GM23338 (cell line): ENCODE measurements around the gene TMEM114. TPM values are rescaled to one million over a fixed set of nuclear protein-coding genes. Genes with fewer than 3 reads are reported as not detected.
A peak's percentile ranks its signal among the peaks of the same experiment; 100 is the strongest.

Experiments
- ATAC-seq: fragments of 200-7000 bp; cut with Tn5 transposase; 3 replicates; pipeline ENCODE4 v1.9.1; 2020
- DNase-seq: peaks from one replicate; pipeline ENCODE4 v3.0.0-alpha.2; 2015; ENCODE audit warnings: low spot score
- H2AFZ ChIP-seq: fragments of 200-600 bp; sonication (generic); 2 replicates; pipeline ENCODE4 v1.8.0; 2016; ENCODE audit warnings: antibody characterized with exemption, mild to moderate bottlenecking, moderate library complexity
- H3F3A ChIP-seq: fragments of 200-600 bp; sonication (generic); replicated peaks from 2 replicates; pipeline ENCODE4 v1.8.0; 2017; ENCODE audit warnings: antibody characterized with exemption, mixed run types, low read depth
- H3K27ac ChIP-seq: fragments of 200-600 bp; sonication (generic); 2 replicates; pipeline ENCODE4 v1.6.1; 2016; ENCODE audit warnings: low read depth
- H3K27me3 ChIP-seq: fragments of 200-600 bp; sonication (generic); 2 replicates; pipeline ENCODE4 v1.8.0; 2016; ENCODE audit warnings: mild to moderate bottlenecking, mixed run types, moderate library complexity; ENCODE audit not compliant: insufficient read depth
- H3K36me3 ChIP-seq: fragments of 200-600 bp; sonication (generic); 2 replicates; pipeline ENCODE4 v1.8.0; 2016; ENCODE audit warnings: mild to moderate bottlenecking; ENCODE audit not compliant: insufficient read depth
- H3K4me1 ChIP-seq: fragments of 200-600 bp; sonication (generic); 2 replicates; pipeline ENCODE4 v1.8.0; 2016; ENCODE audit warnings: mild to moderate bottlenecking, moderate library complexity; ENCODE audit not compliant: insufficient read depth
- H3K4me2 ChIP-seq: fragments of 200-600 bp; sonication (generic); 2 replicates; pipeline ENCODE4 v1.7.1; 2017; ENCODE audit warnings: mixed run types
- H3K4me3 ChIP-seq: fragments of 200-600 bp; sonication (generic); 2 replicates; pipeline ENCODE4 v1.6.1; 2016; ENCODE audit warnings: mixed run types
- H3K79me2 ChIP-seq: fragments of 200-600 bp; sonication (generic); replicated peaks from 2 replicates; pipeline ENCODE4 v1.8.0; 2017; ENCODE audit warnings: mild to moderate bottlenecking; ENCODE audit not compliant: insufficient read depth
- H3K9me2 ChIP-seq: fragments of 200-600 bp; sonication (generic); 2 replicates; pipeline ENCODE4 v1.8.0; 2017; ENCODE audit not compliant: insufficient read depth
- H4K20me1 ChIP-seq: fragments of 200-600 bp; sonication (generic); replicated peaks from 2 replicates; pipeline ENCODE4 v1.8.0; 2017; ENCODE audit warnings: mild to moderate bottlenecking; ENCODE audit not compliant: insufficient read depth
- H3K27ac Mint-ChIP-seq: 2 replicates; pipeline ENCODE4 v1.8.0; 2020; ENCODE audit warnings: inconsistent platforms, mild to moderate bottlenecking, moderate library complexity, mixed read lengths
- H3K27me3 Mint-ChIP-seq: 3 replicates; pipeline ENCODE4 v1.8.0; 2022; ENCODE audit warnings: low read depth, mild to moderate bottlenecking, moderate library complexity, mixed read lengths, inconsistent platforms; ENCODE audit not compliant: insufficient read depth, poor library complexity
- H3K36me3 Mint-ChIP-seq: 3 replicates; pipeline ENCODE4 v1.8.0; 2021; ENCODE audit warnings: low read depth, mild to moderate bottlenecking, inconsistent platforms, moderate library complexity, mixed read lengths
- H3K4me1 Mint-ChIP-seq: 3 replicates; pipeline ENCODE4 v1.8.0; 2020; ENCODE audit warnings: mild to moderate bottlenecking, inconsistent platforms, mixed read lengths
- H3K4me3 Mint-ChIP-seq: 3 replicates; pipeline ENCODE4 v1.8.0; 2021; ENCODE audit warnings: moderate library complexity, mild to moderate bottlenecking, inconsistent platforms, mixed read lengths
- H3K9me3 Mint-ChIP-seq: 3 replicates; pipeline ENCODE4 v1.8.0; 2020; ENCODE audit warnings: moderate library complexity, mild to moderate bottlenecking, inconsistent platforms, mixed read lengths
- CREB1 ChIP-seq: fragments of 250-450 bp; sonication (Bioruptor Pico); IDR thresholded peaks from 2 replicates; pipeline ENCODE4 v1.5.0; 2020; ENCODE audit warnings: low read depth, mild to moderate bottlenecking, moderate library complexity
- EZH2 ChIP-seq: fragments of 200-600 bp; sonication (generic); IDR thresholded peaks from one replicate; pipeline ENCODE4 v1.8.0; 2017; ENCODE audit warnings: antibody characterized with exemption, mild to moderate bottlenecking, low read depth; ENCODE audit not compliant: unreplicated experiment
- EZH2phosphoT487 ChIP-seq: fragments of 200-600 bp; sonication (generic); IDR thresholded peaks from one replicate; pipeline ENCODE4 v1.8.1; 2018; ENCODE audit warnings: antibody characterized with exemption; ENCODE audit not compliant: unreplicated experiment
- JUNB ChIP-seq: IDR thresholded peaks from one replicate; pipeline ENCODE4 v1.6.1; 2016; ENCODE audit warnings: antibody characterized with exemption; ENCODE audit not compliant: unreplicated experiment
- NANOG ChIP-seq: IDR thresholded peaks from 2 replicates; pipeline ENCODE4 v1.6.1; 2016; ENCODE audit warnings: antibody characterized with exemption, borderline replicate concordance
- POLR2AphosphoS5 ChIP-seq: IDR thresholded peaks from 2 replicates; pipeline ENCODE4 v1.6.1; 2016; ENCODE audit warnings: antibody characterized with exemption, low read depth
- STAT1 ChIP-seq: IDR thresholded peaks from one replicate; pipeline ENCODE4 v1.6.1; 2016; ENCODE audit warnings: antibody characterized with exemption; ENCODE audit not compliant: unreplicated experiment
- ZNF114 ChIP-seq: fragments of 250-450 bp; sonication (Bioruptor Pico); IDR thresholded peaks from 2 replicates; pipeline ENCODE4 v1.5.0; 2020; ENCODE audit warnings: mild to moderate bottlenecking, moderate library complexity
- ZNF331 ChIP-seq: fragments of 250-450 bp; sonication (Bioruptor Pico); IDR thresholded peaks from 2 replicates; pipeline ENCODE4 v1.5.0; 2020; ENCODE audit warnings: low read depth, mild to moderate bottlenecking, moderate library complexity
- polyA plus RNA-seq: library from polyadenylated mRNA; unstranded; fragments of >200 nt; fragmentation: Nextera tagmentation; extraction: Ambion mirVana; gene quantifications from 2 replicates; pipeline ENCODE4 v1.2.1, GENCODE V29; 2016
- total RNA-seq: library from RNA; depleted of rRNA; stranded (reverse); fragments of >200 nt; shearing (Covaris generic); gene quantifications from 2 replicates; pipeline ENCODE4 v1.2.3, GENCODE V29; 2014
- TF ChIP-seq, protein P1 (sequence below): IDR thresholded peaks from 2 replicates; pipeline ENCODE4 v1.6.1; 2016; ENCODE audit warnings: antibody characterized with exemption
- TF ChIP-seq, protein P2 (sequence below), 2 experiments: fragments of 200-600 bp in 1 of 2; sonication (generic) in 1 of 2; conservative IDR thresholded peaks; 2 replicates each; pipeline versions ENCODE4 v1.5.1 to v1.6.1; 2016 to 2017; ENCODE audit warnings: antibody characterized with exemption in 2 of 2, low read depth in 2 of 2, mild to moderate bottlenecking in 2 of 2, moderate library complexity in 1 of 2
- TF ChIP-seq, protein P3 (sequence below): IDR thresholded peaks from one replicate; pipeline ENCODE4 v1.6.1; 2018; ENCODE audit warnings: antibody characterized with exemption; ENCODE audit not compliant: unreplicated experiment
- TF ChIP-seq, protein P4 (sequence below): fragments of 250-450 bp; sonication (Bioruptor Pico); IDR thresholded peaks from 2 replicates; pipeline ENCODE4 v1.5.0; 2020; ENCODE audit warnings: mild to moderate bottlenecking, moderate library complexity

Gene TMEM114
- total and polyA plus RNA-seq, 2 experiments from 2014 or later = 0.47 to 0.52 TPM

DNA sequence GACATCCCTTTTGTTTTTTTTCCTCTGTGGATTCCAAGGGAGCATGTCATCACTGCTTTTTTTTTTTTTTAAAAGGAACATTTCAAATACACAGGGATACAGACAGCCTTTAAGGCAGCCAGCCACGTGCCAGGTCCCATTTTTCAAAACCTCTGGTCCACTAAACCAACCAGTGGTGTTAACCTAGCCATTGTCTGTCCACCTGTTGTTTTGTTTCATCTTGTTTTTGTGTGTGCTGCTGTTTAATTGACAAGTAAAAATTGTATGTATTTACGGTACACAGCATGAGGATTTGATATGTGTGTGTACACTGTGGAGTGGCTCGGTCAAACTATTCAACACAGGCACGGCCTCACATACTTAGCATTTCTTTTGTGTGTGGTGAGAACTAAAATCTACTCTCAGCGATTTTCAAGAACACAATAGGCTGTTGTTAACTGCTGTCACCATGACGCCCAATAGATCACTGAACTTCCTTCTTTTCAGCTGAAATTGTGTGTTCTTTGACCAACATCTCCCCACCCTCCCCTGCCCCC, 19.2 kb downstream of the TMEM114 start:
- no peaks in the 10 kb centered on the region for H3K36me3 ChIP-seq
- H3K4me1 ChIP-seq = peaks cover 28% of the 10 kb centered on the region
- H3K9me3 Mint-ChIP-seq = peaks cover 5% of the 10 kb centered on the region; the same call in 2 of the 3 replicates
- H3K27me3 ChIP-seq = peaks cover 3% of the 10 kb centered on the region; the same call in 1 of the 2 replicates
- H3K4me3 ChIP-seq = no peak overlapping the region
- ATAC-seq = peak; percentile 10
- H3K79me2 ChIP-seq = no peaks in the 10 kb centered on the region
- no peak overlapping the region for H3K4me2 ChIP-seq
- peak; percentile 68 for DNase-seq
- H3K27ac ChIP-seq = no peak overlapping the region
- H3K27me3 Mint-ChIP-seq = peaks cover 22% of the 10 kb centered on the region
- H3F3A ChIP-seq = no peaks in the 10 kb centered on the region; the same call in 1 of the 2 replicates
- H3K4me3 Mint-ChIP-seq = no peak overlapping the region; the same call in 2 of the 3 replicates
- H3K36me3 Mint-ChIP-seq = peaks cover 4% of the 10 kb centered on the region; the same call in 2 of the 3 replicates
- H3K9me2 ChIP-seq = peaks cover 4% of the 10 kb centered on the region
- peaks cover 45% of the 10 kb centered on the region for H3K4me1 Mint-ChIP-seq
- TF ChIP-seq NANOG (no peak), ZNF331 (CRISPR knock-in tag) (no peak), EZH2 (no peak), CREB1 (no peak), STAT1 (no peak), EZH2phosphoT487 (no peak), ZNF114 (no peak), POLR2AphosphoS5 (no peak), JUNB (no peak)
- TF ChIP-seq, protein P1, sequence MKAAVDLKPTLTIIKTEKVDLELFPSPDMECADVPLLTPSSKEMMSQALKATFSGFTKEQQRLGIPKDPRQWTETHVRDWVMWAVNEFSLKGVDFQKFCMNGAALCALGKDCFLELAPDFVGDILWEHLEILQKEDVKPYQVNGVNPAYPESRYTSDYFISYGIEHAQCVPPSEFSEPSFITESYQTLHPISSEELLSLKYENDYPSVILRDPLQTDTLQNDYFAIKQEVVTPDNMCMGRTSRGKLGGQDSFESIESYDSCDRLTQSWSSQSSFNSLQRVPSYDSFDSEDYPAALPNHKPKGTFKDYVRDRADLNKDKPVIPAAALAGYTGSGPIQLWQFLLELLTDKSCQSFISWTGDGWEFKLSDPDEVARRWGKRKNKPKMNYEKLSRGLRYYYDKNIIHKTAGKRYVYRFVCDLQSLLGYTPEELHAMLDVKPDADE = no peak
- TF ChIP-seq, protein P2, sequence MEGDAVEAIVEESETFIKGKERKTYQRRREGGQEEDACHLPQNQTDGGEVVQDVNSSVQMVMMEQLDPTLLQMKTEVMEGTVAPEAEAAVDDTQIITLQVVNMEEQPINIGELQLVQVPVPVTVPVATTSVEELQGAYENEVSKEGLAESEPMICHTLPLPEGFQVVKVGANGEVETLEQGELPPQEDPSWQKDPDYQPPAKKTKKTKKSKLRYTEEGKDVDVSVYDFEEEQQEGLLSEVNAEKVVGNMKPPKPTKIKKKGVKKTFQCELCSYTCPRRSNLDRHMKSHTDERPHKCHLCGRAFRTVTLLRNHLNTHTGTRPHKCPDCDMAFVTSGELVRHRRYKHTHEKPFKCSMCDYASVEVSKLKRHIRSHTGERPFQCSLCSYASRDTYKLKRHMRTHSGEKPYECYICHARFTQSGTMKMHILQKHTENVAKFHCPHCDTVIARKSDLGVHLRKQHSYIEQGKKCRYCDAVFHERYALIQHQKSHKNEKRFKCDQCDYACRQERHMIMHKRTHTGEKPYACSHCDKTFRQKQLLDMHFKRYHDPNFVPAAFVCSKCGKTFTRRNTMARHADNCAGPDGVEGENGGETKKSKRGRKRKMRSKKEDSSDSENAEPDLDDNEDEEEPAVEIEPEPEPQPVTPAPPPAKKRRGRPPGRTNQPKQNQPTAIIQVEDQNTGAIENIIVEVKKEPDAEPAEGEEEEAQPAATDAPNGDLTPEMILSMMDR (conservative IDR thresholded peaks at IDR 0.05; ENCODE audit: low read depth in 2 of 2) = no peak
- TF ChIP-seq, protein P3, sequence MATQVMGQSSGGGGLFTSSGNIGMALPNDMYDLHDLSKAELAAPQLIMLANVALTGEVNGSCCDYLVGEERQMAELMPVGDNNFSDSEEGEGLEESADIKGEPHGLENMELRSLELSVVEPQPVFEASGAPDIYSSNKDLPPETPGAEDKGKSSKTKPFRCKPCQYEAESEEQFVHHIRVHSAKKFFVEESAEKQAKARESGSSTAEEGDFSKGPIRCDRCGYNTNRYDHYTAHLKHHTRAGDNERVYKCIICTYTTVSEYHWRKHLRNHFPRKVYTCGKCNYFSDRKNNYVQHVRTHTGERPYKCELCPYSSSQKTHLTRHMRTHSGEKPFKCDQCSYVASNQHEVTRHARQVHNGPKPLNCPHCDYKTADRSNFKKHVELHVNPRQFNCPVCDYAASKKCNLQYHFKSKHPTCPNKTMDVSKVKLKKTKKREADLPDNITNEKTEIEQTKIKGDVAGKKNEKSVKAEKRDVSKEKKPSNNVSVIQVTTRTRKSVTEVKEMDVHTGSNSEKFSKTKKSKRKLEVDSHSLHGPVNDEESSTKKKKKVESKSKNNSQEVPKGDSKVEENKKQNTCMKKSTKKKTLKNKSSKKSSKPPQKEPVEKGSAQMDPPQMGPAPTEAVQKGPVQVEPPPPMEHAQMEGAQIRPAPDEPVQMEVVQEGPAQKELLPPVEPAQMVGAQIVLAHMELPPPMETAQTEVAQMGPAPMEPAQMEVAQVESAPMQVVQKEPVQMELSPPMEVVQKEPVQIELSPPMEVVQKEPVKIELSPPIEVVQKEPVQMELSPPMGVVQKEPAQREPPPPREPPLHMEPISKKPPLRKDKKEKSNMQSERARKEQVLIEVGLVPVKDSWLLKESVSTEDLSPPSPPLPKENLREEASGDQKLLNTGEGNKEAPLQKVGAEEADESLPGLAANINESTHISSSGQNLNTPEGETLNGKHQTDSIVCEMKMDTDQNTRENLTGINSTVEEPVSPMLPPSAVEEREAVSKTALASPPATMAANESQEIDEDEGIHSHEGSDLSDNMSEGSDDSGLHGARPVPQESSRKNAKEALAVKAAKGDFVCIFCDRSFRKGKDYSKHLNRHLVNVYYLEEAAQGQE = no peak
- TF ChIP-seq, protein P4, sequence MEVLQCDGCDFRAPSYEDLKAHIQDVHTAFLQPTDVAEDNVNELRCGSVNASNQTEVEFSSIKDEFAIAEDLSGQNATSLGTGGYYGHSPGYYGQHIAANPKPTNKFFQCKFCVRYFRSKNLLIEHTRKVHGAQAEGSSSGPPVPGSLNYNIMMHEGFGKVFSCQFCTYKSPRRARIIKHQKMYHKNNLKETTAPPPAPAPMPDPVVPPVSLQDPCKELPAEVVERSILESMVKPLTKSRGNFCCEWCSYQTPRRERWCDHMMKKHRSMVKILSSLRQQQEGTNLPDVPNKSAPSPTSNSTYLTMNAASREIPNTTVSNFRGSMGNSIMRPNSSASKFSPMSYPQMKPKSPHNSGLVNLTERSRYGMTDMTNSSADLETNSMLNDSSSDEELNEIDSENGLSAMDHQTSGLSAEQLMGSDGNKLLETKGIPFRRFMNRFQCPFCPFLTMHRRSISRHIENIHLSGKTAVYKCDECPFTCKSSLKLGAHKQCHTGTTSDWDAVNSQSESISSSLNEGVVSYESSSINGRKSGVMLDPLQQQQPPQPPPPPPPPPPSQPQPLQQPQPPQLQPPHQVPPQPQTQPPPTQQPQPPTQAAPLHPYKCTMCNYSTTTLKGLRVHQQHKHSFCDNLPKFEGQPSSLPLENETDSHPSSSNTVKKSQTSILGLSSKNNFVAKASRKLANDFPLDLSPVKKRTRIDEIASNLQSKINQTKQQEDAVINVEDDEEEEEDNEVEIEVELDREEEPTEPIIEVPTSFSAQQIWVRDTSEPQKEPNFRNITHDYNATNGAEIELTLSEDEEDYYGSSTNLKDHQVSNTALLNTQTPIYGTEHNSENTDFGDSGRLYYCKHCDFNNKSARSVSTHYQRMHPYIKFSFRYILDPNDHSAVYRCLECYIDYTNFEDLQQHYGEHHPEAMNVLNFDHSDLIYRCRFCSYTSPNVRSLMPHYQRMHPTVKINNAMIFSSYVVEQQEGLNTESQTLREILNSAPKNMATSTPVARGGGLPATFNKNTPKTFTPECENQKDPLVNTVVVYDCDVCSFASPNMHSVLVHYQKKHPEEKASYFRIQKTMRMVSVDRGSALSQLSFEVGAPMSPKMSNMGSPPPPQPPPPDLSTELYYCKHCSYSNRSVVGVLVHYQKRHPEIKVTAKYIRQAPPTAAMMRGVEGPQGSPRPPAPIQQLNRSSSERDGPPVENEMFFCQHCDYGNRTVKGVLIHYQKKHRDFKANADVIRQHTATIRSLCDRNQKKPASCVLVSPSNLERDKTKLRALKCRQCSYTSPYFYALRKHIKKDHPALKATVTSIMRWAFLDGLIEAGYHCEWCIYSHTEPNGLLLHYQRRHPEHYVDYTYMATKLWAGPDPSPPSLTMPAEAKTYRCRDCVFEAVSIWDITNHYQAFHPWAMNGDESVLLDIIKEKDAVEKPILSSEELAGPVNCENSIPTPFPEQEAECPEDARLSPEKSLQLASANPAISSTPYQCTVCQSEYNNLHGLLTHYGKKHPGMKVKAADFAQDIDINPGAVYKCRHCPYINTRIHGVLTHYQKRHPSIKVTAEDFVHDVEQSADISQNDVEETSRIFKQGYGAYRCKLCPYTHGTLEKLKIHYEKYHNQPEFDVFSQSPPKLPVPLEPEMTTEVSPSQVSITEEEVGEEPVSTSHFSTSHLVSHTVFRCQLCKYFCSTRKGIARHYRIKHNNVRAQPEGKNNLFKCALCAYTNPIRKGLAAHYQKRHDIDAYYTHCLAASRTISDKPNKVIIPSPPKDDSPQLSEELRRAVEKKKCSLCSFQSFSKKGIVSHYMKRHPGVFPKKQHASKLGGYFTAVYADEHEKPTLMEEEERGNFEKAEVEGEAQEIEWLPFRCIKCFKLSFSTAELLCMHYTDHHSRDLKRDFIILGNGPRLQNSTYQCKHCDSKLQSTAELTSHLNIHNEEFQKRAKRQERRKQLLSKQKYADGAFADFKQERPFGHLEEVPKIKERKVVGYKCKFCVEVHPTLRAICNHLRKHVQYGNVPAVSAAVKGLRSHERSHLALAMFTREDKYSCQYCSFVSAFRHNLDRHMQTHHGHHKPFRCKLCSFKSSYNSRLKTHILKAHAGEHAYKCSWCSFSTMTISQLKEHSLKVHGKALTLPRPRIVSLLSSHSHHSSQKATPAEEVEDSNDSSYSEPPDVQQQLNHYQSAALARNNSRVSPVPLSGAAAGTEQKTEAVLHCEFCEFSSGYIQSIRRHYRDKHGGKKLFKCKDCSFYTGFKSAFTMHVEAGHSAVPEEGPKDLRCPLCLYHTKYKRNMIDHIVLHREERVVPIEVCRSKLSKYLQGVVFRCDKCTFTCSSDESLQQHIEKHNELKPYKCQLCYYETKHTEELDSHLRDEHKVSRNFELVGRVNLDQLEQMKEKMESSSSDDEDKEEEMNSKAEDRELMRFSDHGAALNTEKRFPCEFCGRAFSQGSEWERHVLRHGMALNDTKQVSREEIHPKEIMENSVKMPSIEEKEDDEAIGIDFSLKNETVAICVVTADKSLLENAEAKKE (CRISPR knock-in tag) = no peak
- H3K27ac Mint-ChIP-seq = peak overlapping the region; percentile 82
- no peak overlapping the region for H2AFZ ChIP-seq
- no peaks in the 10 kb centered on the region for H4K20me1 ChIP-seq
